HG02642 (cell line): ENCODE measurements around the gene ANKS1A.

ENCODE experiments used
- ATAC-seq: cut with Tn5 transposase; IDR thresholded peaks from one replicate; pipeline ENCODE4 v1.9.1; 2021; ENCODE audit warnings: mild to moderate bottlenecking; ENCODE audit not compliant: unreplicated experiment, poor library complexity

Gene ANKS1A

GRCh38 chr6:35034411-35035191 is 145.5 kb downstream of the ANKS1A start:
- ATAC-seq = no peak

GRCh38 chr6:35035481-35036030 is 146.5 kb downstream of the ANKS1A start:
- no peak for ATAC-seq

- no peak for ATAC-seq
Observed at GRCh38 chr6:35036059-35036827, 147.2 kb downstream of the ANKS1A start.

GRCh38 chr6:35036828-35037663 is 148.0 kb downstream of the ANKS1A start:
- ATAC-seq = no peak

- ATAC-seq = no peak
Observed at GRCh38 chr6:35037664-35038038, 148.6 kb downstream of the ANKS1A start.

- ATAC-seq = no peak
Observed at GRCh38 chr6:35038076-35038475, 149.0 kb downstream of the ANKS1A start.

- no peak for ATAC-seq
Observed at GRCh38 chr6:35040398-35040797, 151.3 kb downstream of the ANKS1A start.

- no peak for ATAC-seq
Observed at GRCh38 chr6:35041086-35041861, 152.2 kb downstream of the ANKS1A start.

GRCh38 chr6:35042031-35042815 is 153.2 kb downstream of the ANKS1A start:
- ATAC-seq = no peak

- no peak for ATAC-seq
Observed at GRCh38 chr6:35043381-35044130, 154.5 kb downstream of the ANKS1A start.

GRCh38 chr6:35044145-35044745 is 155.2 kb downstream of the ANKS1A start:
- no peak for ATAC-seq

GRCh38 chr6:35044761-35045421 is 155.8 kb downstream of the ANKS1A start:
- no peak for ATAC-seq

- no peak for ATAC-seq
Observed at GRCh38 chr6:35046103-35046502, 157.0 kb downstream of the ANKS1A start.

- no peak for ATAC-seq
Observed at GRCh38 chr6:35046862-35047261, 157.8 kb downstream of the ANKS1A start.

GRCh38 chr6:35047265-35048011 is 158.4 kb downstream of the ANKS1A start:
- no peak for ATAC-seq

GRCh38 chr6:35048031-35048613 is 159.1 kb downstream of the ANKS1A start:
- ATAC-seq = no peak
